H1 (cell line): ENCODE data around the gene SLC30A7. TPM values are rescaled to one million over a fixed set of nuclear protein-coding genes. Genes with fewer than 3 reads are reported as not detected.

Experiments used
- GABPA ChIP-seq: IDR thresholded peaks from 2 replicates; pipeline ENCODE4 v1.6.1; 2011; ENCODE audit warnings: mild to moderate bottlenecking, low read length, moderate library complexity, borderline replicate concordance; ENCODE audit not compliant: insufficient read depth
- YY1 ChIP-seq: IDR thresholded peaks from 2 replicates; pipeline ENCODE4 v1.6.1; 2011; ENCODE audit warnings: low read depth, mild to moderate bottlenecking, low read length
- polyA plus RNA-seq, 7 experiments: library from polyadenylated mRNA; depleted of rRNA in 3 of 7; stranded (reverse) in 5 of 7; unstranded in 2 of 7; fragments of >200 nt in 5 of 7; fragments of 200-250 nt in 2 of 7; gene quantifications; 1 replicate in 5 of 7; 2 replicates in 1 of 7; 4 replicates in 1 of 7; pipeline versions ENCODE4 v1.2.1 to v1.2.3, GENCODE V29; 2011 to 2013; ENCODE audit warnings: missing spikeins in 2 of 7, mixed read lengths in 2 of 7
- total RNA-seq: library from RNA; stranded (reverse); fragmentation: NEBNext Ultra II Directional; extraction: Animal tissue kit (Norgen Biotek cat#: 25700); gene quantifications from 2 replicates; pipeline ENCODE4 v1.2.1, GENCODE V29; 2021

Gene SLC30A7
- total and polyA plus RNA-seq, 2 of the 8 experiments (the other 6 are each of a cell fraction or from before 2014, with no cell fraction given): 5.5 to 22.1 TPM

- TF ChIP-seq GABPA (no peak), YY1 (no peak)
Observed at GRCh38 chr1:100921110-100921706, 25.3 kb downstream of the SLC30A7 start (continued).
